OCI-LY7 (cell line): ENCODE data around the gene CLSTN2.

Experiments
- EZH2phosphoT487 ChIP-seq: fragments of 200-600 bp; sonication (generic); IDR thresholded peaks from 2 replicates; pipeline ENCODE4 v1.6.1; 2018; ENCODE audit warnings: low read depth, borderline replicate concordance, mild to moderate bottlenecking, mixed run types, antibody characterized with exemption, low read length, moderate library complexity, mixed read lengths
- TF ChIP-seq, protein P1 (sequence below): fragments of 200-600 bp; sonication (generic); conservative IDR thresholded peaks from 2 replicates; pipeline ENCODE4 v1.5.1; 2014; ENCODE audit warnings: mild to moderate bottlenecking, antibody characterized with exemption, low read length, moderate library complexity, mixed read lengths

DNA sequence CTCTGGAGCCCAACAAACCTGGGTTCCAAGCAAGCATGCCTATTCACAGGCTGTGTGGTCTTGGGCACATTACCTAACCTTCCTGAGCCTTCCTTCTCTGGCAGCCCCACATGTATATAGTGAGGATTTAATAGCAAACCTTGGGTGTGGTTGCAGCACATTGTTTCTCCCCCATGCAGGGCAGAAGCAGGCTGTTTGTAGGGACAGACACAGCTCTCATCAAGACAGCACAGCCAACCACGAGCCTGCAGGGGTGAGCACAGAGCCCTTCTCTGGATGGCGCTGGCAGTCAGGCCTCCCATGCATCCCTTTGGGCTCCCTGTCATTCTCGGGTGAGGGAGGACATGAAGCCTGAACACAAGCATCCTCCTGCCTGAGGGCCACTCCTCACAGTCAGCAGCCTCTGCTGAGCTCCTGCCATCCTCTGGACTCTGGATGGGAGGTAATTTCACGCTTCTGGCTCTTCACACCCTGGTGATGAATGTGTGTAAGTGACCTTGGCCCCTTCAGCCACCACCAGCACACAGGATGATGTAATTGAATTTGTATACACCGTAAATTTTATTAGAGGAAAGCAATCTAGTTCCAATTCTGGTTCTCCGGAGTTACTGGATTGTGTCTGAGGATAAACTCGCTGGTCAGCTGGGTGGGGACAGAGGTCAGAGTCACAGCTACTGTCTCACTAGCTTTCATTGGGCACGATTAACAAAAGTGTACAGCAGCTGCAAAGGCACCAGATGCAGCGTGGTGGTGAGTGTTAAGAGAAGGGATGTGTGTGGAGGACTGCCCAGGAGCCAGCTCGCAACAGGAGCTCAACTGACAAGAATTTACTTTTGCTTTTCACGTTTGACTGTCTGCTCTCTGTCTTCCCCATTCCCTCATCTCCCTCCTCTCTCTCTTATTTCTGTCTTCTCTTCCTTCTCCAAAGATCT is 118.1 kb downstream of the CLSTN2 start:
- TF ChIP-seq, protein P1, sequence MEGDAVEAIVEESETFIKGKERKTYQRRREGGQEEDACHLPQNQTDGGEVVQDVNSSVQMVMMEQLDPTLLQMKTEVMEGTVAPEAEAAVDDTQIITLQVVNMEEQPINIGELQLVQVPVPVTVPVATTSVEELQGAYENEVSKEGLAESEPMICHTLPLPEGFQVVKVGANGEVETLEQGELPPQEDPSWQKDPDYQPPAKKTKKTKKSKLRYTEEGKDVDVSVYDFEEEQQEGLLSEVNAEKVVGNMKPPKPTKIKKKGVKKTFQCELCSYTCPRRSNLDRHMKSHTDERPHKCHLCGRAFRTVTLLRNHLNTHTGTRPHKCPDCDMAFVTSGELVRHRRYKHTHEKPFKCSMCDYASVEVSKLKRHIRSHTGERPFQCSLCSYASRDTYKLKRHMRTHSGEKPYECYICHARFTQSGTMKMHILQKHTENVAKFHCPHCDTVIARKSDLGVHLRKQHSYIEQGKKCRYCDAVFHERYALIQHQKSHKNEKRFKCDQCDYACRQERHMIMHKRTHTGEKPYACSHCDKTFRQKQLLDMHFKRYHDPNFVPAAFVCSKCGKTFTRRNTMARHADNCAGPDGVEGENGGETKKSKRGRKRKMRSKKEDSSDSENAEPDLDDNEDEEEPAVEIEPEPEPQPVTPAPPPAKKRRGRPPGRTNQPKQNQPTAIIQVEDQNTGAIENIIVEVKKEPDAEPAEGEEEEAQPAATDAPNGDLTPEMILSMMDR = no peak
- no peak for TF ChIP-seq EZH2phosphoT487
